RWPE2 (cell line): ENCODE measurements around the gene OR1K1.
A peak's percentile ranks its signal among the peaks of the same experiment; 100 is the strongest.

Source experiments
- ATAC-seq: fragments of 200-7000 bp; cut with Tn5 transposase; 3 replicates; pipeline ENCODE4 v1.9.1; 2021; ENCODE audit warnings: low read depth
- DNase-seq: peaks from one replicate; pipeline ENCODE4 v3.0.0-alpha.2; 2020; ENCODE audit warnings: low spot score
- H3K27ac ChIP-seq: fragments of 450-650 bp; 2 replicates; pipeline ENCODE4 v1.5.1; 2017; ENCODE audit warnings: mild to moderate bottlenecking; ENCODE audit not compliant: poor library complexity, severe bottlenecking
- H3K27me3 ChIP-seq: fragments of 250-450 bp; sonication (Bioruptor Pico); 2 replicates; pipeline ENCODE4 v1.5.1; 2021; ENCODE audit warnings: mild to moderate bottlenecking, moderate library complexity; ENCODE audit not compliant: insufficient read depth, poor library complexity, severe bottlenecking
- H3K36me3 ChIP-seq: fragments of 250-450 bp; sonication (Bioruptor Pico); 2 replicates; pipeline ENCODE4 v1.5.1; 2020; ENCODE audit warnings: low read depth, mild to moderate bottlenecking, moderate library complexity
- H3K4me1 ChIP-seq: fragments of 250-450 bp; sonication (Bioruptor Pico); 2 replicates; pipeline ENCODE4 v1.5.1; 2021; ENCODE audit warnings: mild to moderate bottlenecking, moderate library complexity; ENCODE audit not compliant: insufficient read depth, poor library complexity, severe bottlenecking
- H3K4me3 ChIP-seq: fragments of 250-450 bp; sonication (Bioruptor Pico); 2 replicates; pipeline ENCODE4 v1.5.1; 2021; ENCODE audit warnings: mild to moderate bottlenecking, moderate library complexity; ENCODE audit not compliant: severe bottlenecking
- H3K9me3 ChIP-seq: fragments of 250-450 bp; sonication (Bioruptor Pico); 2 replicates; pipeline ENCODE4 v1.5.1; 2021; ENCODE audit warnings: mild to moderate bottlenecking, moderate library complexity; ENCODE audit not compliant: severe bottlenecking
- CTCF ChIP-seq: fragments of 450-650 bp; IDR thresholded peaks from one replicate; pipeline ENCODE4 v1.5.1; 2017; ENCODE audit warnings: mild to moderate bottlenecking, moderate library complexity; ENCODE audit not compliant: poor library complexity, severe bottlenecking

The OR1K1 gene

GRCh38 chr9:122777935-122778627 is 21.8 kb upstream of the OR1K1 start:
- ATAC-seq (peak; percentile 92), DNase-seq (no peak)
- Histone ChIP-seq H3K9me3 (no peaks in the 10 kb centered on the region), H3K36me3 (no peaks in the 10 kb centered on the region), H3K4me3 (no peak overlapping the region), H3K4me1 (peaks cover 5% of the 10 kb centered on the region), H3K27me3 (no peaks in the 10 kb centered on the region), H3K27ac (peak overlapping the region; percentile 38)
- TF ChIP-seq CTCF, result no peak

GRCh38 chr9:122779181-122779580 is 20.7 kb upstream of the OR1K1 start:
- ATAC-seq, result no peak
- DNase-seq, result no peak
- peaks cover 5% of the 10 kb centered on the region for H3K4me1 ChIP-seq
- H3K9me3 ChIP-seq, result no peaks in the 10 kb centered on the region
- H3K27me3 ChIP-seq, result no peaks in the 10 kb centered on the region
- H3K36me3 ChIP-seq, result no peaks in the 10 kb centered on the region
- peak overlapping the region; percentile 38 for H3K27ac ChIP-seq
- TF ChIP-seq CTCF, result no peak
- H3K4me3 ChIP-seq, result no peak overlapping the region

GRCh38 chr9:122780026-122780425 is 19.9 kb upstream of the OR1K1 start:
- H3K27me3 ChIP-seq, result no peaks in the 10 kb centered on the region
- DNase-seq (no peak), ATAC-seq (peak; percentile 38; the same call in 1 of the 3 replicates)
- H3K4me3 ChIP-seq, result no peak overlapping the region
- H3K27ac ChIP-seq, result no peak overlapping the region
- H3K36me3 ChIP-seq, result no peaks in the 10 kb centered on the region
- TF ChIP-seq CTCF, result no peak
- H3K9me3 ChIP-seq, result no peaks in the 10 kb centered on the region
- H3K4me1 ChIP-seq, result peaks cover 5% of the 10 kb centered on the region

- no peaks in the 10 kb centered on the region for H3K27me3 ChIP-seq
- H3K9me3 ChIP-seq, result no peaks in the 10 kb centered on the region
- TF ChIP-seq CTCF, result no peak
- peaks cover 5% of the 10 kb centered on the region for H3K4me1 ChIP-seq
- H3K36me3 ChIP-seq, result no peaks in the 10 kb centered on the region
- ATAC-seq, result no peak
- no peak overlapping the region for H3K27ac ChIP-seq
- no peak for DNase-seq
- H3K4me3 ChIP-seq, result no peak overlapping the region
Measured at GRCh38 chr9:122781671-122782070, 18.3 kb upstream of the OR1K1 start.

GRCh38 chr9:122785269-122785668 is 14.7 kb upstream of the OR1K1 start:
- no peak for DNase-seq
- Histone ChIP-seq H3K36me3 (no peaks in the 10 kb centered on the region), H3K4me1 (no peaks in the 10 kb centered on the region), H3K9me3 (no peaks in the 10 kb centered on the region), H3K4me3 (no peak overlapping the region), H3K27me3 (no peaks in the 10 kb centered on the region), H3K27ac (no peak overlapping the region)
- no peak for ATAC-seq
- no peak for TF ChIP-seq CTCF
